ENCODE results near the gene HSPA5.
"Not testable (repeated sequence)": the region's sequence is repeated elsewhere in the genome, so short reads cannot be mapped to it uniquely, and the experiment has no call there.

Gene HSPA5

GRCh38 chr9:125241000-125241862 lies at the start of gene HSPA5:
Gene HSPA5, minus strand, starts transcription at chr9:125241343. Its CDS starts 217 bp downstream, at chr9:125241126.
- peak; percentile 98 for DNase-seq
- in situ Hi-C loops (cut with HindIII; ENCODE audit: low pct_ligation_motif_present, low pct_unique_long_range_greater_than_20kb, low sequenced_read_pairs): no loop called here

GRCh38 chr9:125286935-125287433 lies 45.8 kb upstream of the HSPA5 start:
- in situ Hi-C loops (cut with HindIII; ENCODE audit: low pct_ligation_motif_present, low pct_unique_long_range_greater_than_20kb, low sequenced_read_pairs); DNase-seq: not testable (repeated sequence)

DNA sequence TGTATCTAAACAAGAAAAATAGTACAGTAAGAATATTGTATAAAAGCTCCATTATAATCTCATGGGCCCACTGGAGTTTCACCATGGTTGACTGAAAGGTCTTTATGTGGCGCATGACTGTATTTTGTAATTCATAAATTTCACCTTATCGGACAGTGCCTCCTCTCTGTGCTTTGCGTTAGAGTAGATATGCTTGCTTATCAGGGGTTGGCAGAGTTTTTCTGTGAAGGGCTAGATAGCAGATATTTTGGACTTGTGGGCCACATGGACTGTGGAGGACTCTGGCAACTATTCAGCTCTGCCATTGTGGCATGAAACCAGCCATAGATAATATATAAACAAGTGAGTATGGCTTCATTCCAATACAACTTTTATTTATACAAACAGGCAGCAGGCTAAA lies 43.7 kb upstream of the HSPA5 start:
- in situ Hi-C loops (cut with HindIII; ENCODE audit: low pct_ligation_motif_present, low pct_unique_long_range_greater_than_20kb, low sequenced_read_pairs): no loop called here
- no peak for DNase-seq

DNA sequence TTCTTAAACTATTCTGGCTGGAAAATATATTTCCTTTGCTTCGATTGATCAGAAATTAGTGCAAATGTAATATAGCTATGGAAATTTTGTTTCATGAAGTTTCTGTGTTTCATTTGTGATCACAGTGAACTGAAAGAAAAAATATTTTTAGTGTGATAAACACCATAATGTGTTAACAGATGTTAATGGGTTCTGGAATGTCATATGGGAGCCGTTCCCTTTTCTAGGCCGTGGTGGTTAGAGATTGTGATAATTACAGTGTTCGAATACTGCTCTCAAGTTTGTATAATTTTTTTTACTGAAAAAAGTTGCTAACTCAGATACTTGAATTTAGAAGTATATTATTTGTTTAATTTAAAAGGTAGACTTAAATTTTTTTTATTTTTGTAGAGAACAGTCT lies 39.8 kb upstream of the HSPA5 start:
- no peak for DNase-seq
- in situ Hi-C loops (cut with HindIII; ENCODE audit: low pct_ligation_motif_present, low pct_unique_long_range_greater_than_20kb, low sequenced_read_pairs): no loop called here

DNA sequence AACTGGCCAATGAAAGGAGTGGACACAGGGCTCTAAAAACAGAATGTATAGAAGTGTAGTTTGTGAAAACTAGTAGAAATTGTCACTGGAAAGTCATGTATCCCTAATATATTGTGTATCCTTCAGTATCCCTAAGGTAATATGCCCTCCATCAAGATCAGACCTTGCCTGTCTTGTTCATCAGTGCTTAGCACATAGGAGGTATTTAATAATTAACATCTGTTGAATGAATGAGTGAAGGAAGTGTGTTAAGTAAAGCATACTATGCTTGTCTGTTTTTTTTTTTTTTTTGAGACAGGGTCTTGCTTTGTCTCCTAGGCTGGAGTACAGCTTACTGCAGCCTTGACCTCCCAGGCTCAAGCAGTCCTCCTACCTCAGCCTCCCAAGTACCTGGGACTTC lies 36.3 kb upstream of the HSPA5 start:
- in situ Hi-C loops (cut with HindIII; ENCODE audit: low pct_ligation_motif_present, low pct_unique_long_range_greater_than_20kb, low sequenced_read_pairs): no loop called here
- peak; percentile 24 for DNase-seq

DNA sequence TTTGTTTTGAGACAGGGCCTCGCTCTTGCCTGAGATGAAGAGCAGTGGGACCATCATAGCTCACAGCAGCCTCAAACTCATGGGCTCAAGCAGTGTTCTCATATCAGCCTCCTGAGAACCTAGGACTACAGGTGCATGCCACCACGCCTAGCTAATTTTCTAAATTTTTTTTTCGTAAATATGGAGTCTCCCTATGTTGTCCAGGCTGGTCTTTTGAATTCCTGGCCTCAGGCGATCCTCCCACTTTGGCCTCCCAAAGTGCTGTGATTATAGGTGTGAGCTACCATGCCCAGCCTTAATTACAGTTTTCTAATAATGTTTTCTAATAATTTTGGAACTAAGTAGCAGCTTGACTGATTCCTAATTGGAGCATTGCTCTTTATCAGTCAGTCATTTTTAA lies 35.6 kb upstream of the HSPA5 start:
- in situ Hi-C loops (cut with HindIII; ENCODE audit: low pct_ligation_motif_present, low pct_unique_long_range_greater_than_20kb, low sequenced_read_pairs): no loop called here

DNA sequence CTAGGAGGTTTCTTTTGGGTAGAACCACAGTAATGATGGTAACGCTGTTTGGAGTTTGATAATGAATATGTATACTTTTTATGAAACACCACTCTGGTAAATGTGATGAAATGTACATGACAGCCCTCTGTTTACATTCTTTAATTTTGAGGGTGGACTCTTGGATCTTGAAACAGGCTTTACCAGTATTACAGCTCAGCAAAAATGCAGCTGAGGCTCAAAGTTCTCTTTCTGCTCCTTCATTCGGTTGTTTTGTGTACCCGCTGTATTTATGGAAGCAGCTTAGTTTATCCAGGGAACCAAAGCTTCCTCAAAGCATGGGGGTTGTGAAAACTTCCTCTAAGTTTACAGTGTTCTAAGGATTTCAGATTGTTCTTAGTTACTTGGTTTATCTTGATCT lies 31.6 kb upstream of the HSPA5 start:
- in situ Hi-C loops (cut with HindIII; ENCODE audit: low pct_ligation_motif_present, low pct_unique_long_range_greater_than_20kb, low sequenced_read_pairs): no loop called here
- DNase-seq: no peak

More for the DNA sequence above, 35.6 kb upstream of the HSPA5 start:
- no peak for DNase-seq

DNA sequence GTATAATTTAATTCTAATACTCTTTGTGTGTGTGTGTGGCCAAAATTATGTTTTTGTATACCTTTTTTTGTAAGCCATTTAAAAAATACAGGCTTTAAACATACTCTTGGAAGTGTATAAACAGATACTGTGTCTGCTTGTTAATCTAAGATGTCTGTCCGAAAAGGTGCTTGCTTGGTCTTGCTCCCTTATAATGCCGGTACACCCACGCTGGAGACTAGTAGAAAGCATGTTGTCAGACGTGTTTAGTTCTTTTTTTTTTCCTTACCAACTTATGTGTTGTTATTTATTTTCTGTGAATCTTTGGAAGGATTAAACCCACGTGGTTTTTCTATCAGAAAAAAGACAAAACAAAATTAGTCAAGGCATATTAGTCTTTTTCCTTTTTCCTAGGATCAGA lies 29.9 kb upstream of the HSPA5 start:
- in situ Hi-C loops (cut with HindIII; ENCODE audit: low pct_ligation_motif_present, low pct_unique_long_range_greater_than_20kb, low sequenced_read_pairs): no loop called here
- DNase-seq: no peak

DNA sequence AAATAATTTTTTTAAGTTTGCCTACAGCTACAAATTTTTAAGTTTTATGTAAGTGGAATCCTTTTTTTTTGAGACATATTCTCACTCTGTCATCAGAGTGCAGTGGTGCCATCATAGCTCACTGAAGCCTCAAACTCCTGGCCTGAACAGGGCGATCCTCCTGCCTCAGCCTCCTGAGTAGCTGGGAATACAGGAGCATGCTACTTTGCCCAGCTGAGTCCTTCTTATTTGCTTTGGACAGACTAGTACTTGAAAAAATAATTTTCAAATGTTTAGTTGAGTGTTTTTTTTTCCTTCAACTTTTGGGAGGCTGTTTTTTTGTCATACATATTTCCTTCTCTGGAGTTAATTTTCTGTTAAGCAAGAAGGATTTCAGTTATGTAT lies 27.9 kb upstream of the HSPA5 start:
- DNase-seq: no peak
- in situ Hi-C loops (cut with HindIII; ENCODE audit: low pct_ligation_motif_present, low pct_unique_long_range_greater_than_20kb, low sequenced_read_pairs): no loop called here

- no peak for DNase-seq
- in situ Hi-C loops (cut with HindIII; ENCODE audit: low pct_ligation_motif_present, low pct_unique_long_range_greater_than_20kb, low sequenced_read_pairs): no loop called here
Observed at GRCh38 chr9:125268394-125269013, 27.4 kb upstream of the HSPA5 start.

- in situ Hi-C loops (cut with HindIII; ENCODE audit: low pct_ligation_motif_present, low pct_unique_long_range_greater_than_20kb, low sequenced_read_pairs); DNase-seq: not testable (repeated sequence)
Observed at GRCh38 chr9:125264068-125264467, 22.9 kb upstream of the HSPA5 start.

DNA sequence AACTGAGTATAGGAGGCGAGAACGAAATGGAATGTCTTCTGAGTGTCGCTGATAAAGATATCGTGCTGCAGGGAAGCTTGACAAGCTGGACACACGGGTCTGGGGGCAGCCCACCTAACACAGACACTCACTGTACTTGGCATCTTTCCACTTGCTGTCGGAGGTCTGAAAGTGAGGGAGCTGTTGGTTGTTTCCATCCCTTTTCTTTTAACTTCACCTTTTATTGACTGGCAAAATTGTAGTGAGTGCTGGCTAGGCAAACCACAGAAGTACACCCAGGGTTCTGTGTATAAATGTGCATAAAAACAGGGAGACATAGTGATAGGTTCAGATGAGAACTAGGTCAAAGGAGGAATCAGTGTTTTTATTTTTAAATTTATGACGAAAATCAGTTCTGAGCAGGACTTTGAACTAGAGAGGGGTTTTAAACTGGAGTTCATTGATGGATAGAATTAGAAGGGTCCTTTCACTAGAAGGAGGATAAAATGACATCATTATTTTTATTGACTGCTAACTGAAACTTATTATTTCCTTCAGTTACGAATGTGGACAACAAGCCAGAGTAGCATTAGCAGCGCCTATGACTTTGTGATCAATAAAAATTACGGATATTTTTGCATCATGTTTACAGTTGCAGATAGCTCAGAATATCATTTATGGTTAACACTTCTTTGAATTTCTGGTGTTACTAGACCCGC lies 21.3 kb upstream of the HSPA5 start:
- peak; percentile 14 for DNase-seq
- in situ Hi-C loops (cut with HindIII; ENCODE audit: low pct_ligation_motif_present, low pct_unique_long_range_greater_than_20kb, low sequenced_read_pairs): no loop called here

GRCh38 chr9:125261501-125262293 lies 20.6 kb upstream of the HSPA5 start, which contains the start of gene GAPVD1:
Gene GAPVD1, plus strand, starts transcription at chr9:125261826. Its CDS starts 37,096 bp downstream, at chr9:125298922.
- peak; percentile 91 for DNase-seq
- in situ Hi-C loops (cut with HindIII; ENCODE audit: low pct_ligation_motif_present, low pct_unique_long_range_greater_than_20kb, low sequenced_read_pairs): no loop called here

- in situ Hi-C loops (cut with HindIII; ENCODE audit: low pct_ligation_motif_present, low pct_unique_long_range_greater_than_20kb, low sequenced_read_pairs): no loop called here
- peak; percentile 34 for DNase-seq
Observed at GRCh38 chr9:125260561-125260960, 19.4 kb upstream of the HSPA5 start.

- in situ Hi-C loops (cut with HindIII; ENCODE audit: low pct_ligation_motif_present, low pct_unique_long_range_greater_than_20kb, low sequenced_read_pairs): no loop called here
- DNase-seq: no peak
Observed at GRCh38 chr9:125258832-125259534, 17.8 kb upstream of the HSPA5 start.

DNA sequence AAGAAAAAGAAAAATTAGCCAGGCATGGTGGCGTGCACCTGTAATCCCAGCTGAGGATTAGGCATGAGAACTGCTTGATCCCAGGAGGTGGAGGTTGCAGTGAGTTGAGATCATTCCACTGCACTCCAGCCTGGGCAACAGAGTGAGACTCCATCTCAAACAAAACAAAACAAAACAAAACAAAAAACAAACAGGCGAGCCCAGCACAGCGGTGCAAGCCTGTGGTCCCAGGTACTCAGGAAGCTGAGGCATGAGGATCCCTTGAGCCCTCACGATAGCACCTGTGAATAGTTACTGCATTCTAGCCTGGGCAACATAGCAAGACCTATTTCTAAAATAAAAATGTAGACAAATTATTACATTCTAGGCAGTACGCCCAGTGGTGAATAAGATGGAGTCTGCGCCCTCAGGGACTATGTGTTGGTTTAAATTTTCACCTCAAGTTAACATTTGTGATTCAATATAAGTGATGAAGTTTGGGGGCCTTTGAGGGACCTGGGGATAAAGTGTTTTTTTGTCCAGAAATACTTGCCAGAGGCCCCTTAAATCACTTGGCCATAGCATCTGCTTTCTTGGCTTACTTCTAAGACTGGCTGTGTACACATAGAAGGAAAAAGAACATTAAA lies 17.1 kb upstream of the HSPA5 start:
- DNase-seq: no peak
- in situ Hi-C loops (cut with HindIII; ENCODE audit: low pct_ligation_motif_present, low pct_unique_long_range_greater_than_20kb, low sequenced_read_pairs): no loop called here

GRCh38 chr9:125255781-125256391 lies 14.7 kb upstream of the HSPA5 start:
- no peak for DNase-seq
- in situ Hi-C loops (cut with HindIII; ENCODE audit: low pct_ligation_motif_present, low pct_unique_long_range_greater_than_20kb, low sequenced_read_pairs): no loop called here
